DMS114 treated with DMSO at 0.1 percent for 48 hours (cell line): ENCODE measurements around the gene DPYSL4.

ENCODE experiments used
- DNase-seq: peaks from one replicate; lab custom pipeline; 2025; ENCODE audit not compliant: unreplicated experiment; lab: John Stamatoyannopoulos, UW

Gene DPYSL4

GRCh38 chr10:132225073-132225848, 38.5 kb downstream of the DPYSL4 start:
- no peak for DNase-seq

GRCh38 chr10:132225849-132226205, 39.1 kb downstream of the DPYSL4 start:
- no peak for DNase-seq

- DNase-seq, result no peak
Measured at GRCh38 chr10:132226586-132227405, 40.0 kb downstream of the DPYSL4 start.

GRCh38 chr10:132227851-132228390, 41.2 kb downstream of the DPYSL4 start:
- no peak for DNase-seq

- no peak for DNase-seq
Measured at GRCh38 chr10:132228616-132229015, 41.9 kb downstream of the DPYSL4 start.

- no peak for DNase-seq
Measured at GRCh38 chr10:132229096-132229495, 42.3 kb downstream of the DPYSL4 start.

GRCh38 chr10:132229834-132230556, 43.2 kb downstream of the DPYSL4 start:
- no peak for DNase-seq

GRCh38 chr10:132230557-132231210, 43.9 kb downstream of the DPYSL4 start:
- DNase-seq, result no peak

- no peak for DNase-seq
Measured at GRCh38 chr10:132231656-132232022, 44.9 kb downstream of the DPYSL4 start.

GRCh38 chr10:132232023-132232951, 45.5 kb downstream of the DPYSL4 start:
- DNase-seq, result no peak

GRCh38 chr10:132232981-132233380, 46.2 kb downstream of the DPYSL4 start:
- no peak for DNase-seq

- no peak for DNase-seq
Measured at GRCh38 chr10:132233501-132234085, 46.8 kb downstream of the DPYSL4 start.

GRCh38 chr10:132234860-132235259, 48.1 kb downstream of the DPYSL4 start:
- DNase-seq, result no peak

- no peak for DNase-seq
Measured at GRCh38 chr10:132236161-132236560, 49.4 kb downstream of the DPYSL4 start.

- no peak for DNase-seq
Measured at GRCh38 chr10:132236881-132237280, 50.1 kb downstream of the DPYSL4 start.

- DNase-seq, result no peak
Measured at GRCh38 chr10:132237396-132237795, 50.6 kb downstream of the DPYSL4 start.

- no peak for DNase-seq
Measured at GRCh38 chr10:132237871-132238270, 51.1 kb downstream of the DPYSL4 start.

GRCh38 chr10:132238371-132239125, 51.8 kb downstream of the DPYSL4 start:
- no peak for DNase-seq
